H1 (cell line): ENCODE measurements around the gene CCDC40.

ENCODE experiments used
- CTCF ChIP-seq, 3 experiments: IDR thresholded peaks; 1 replicate in 2 of 3; 2 replicates in 1 of 3; pipeline versions ENCODE4 v1.5.1 to v1.6.1; 2011; ENCODE audit warnings: low read length in 3 of 3, mild to moderate bottlenecking in 3 of 3, inconsistent platforms in 2 of 3, low read depth in 1 of 3, moderate library complexity in 1 of 3; ENCODE audit not compliant: insufficient read depth in 1 of 3; ENCODE audit errors: control extremely low read depth in 1 of 3
- JUN ChIP-seq: IDR thresholded peaks from 2 replicates; pipeline ENCODE4 v1.6.1; 2011; ENCODE audit warnings: low read depth, mild to moderate bottlenecking, improper control_type of control experiment, low read length
- MAX ChIP-seq: IDR thresholded peaks from 2 replicates; pipeline ENCODE4 v1.6.1; 2012; ENCODE audit warnings: inconsistent platforms
- POLR2A ChIP-seq, 2 experiments: IDR thresholded peaks; 1 replicate in 1 of 2; 2 replicates in 1 of 2; pipeline ENCODE4 v1.6.1; 2011; ENCODE audit warnings: low read depth in 2 of 2, low read length in 2 of 2, mild to moderate bottlenecking in 2 of 2; ENCODE audit errors: control extremely low read depth in 1 of 2
- TAF7 ChIP-seq: optimal IDR thresholded peaks from 2 replicates; pipeline ENCODE3; 2011; ENCODE audit warnings: low read depth, mild to moderate bottlenecking, inconsistent platforms, low read length, moderate library complexity, borderline replicate concordance

- TF ChIP-seq CTCF (IDR thresholded peaks at IDR 0.05; ENCODE audit: control extremely low read depth in 1 of 3, insufficient read depth in 1 of 3, low read depth in 1 of 3, low read length in 3 of 3) (no peak), JUN (no peak), MAX (no peak), TAF7 (no peak), POLR2A (IDR thresholded peaks at IDR 0.05; ENCODE audit: control extremely low read depth in 1 of 2, low read depth in 2 of 2, low read length in 2 of 2) (no peak)
Observed at GRCh38 chr17:80068301-80069222, 32.1 kb downstream of the CCDC40 start.
